Activated CD8-positive, alpha-beta memory T cell treated with anti-CD3 and anti-CD28 coated beads for 36 hours (primary cell): ENCODE results near the gene RGS11. TPM values are rescaled to one million over a fixed set of nuclear protein-coding genes. Genes with fewer than 3 reads are reported as not detected.
"Not testable (repeated sequence)": the region's sequence is repeated elsewhere in the genome, so short reads cannot be mapped to it uniquely, and the experiment has no call there.

Experiments
- CTCF ChIA-PET: fragments of 350-600 bp; sonication (Branson Sonifier 250); formaldehyde crosslinking; loops from one replicate; lab custom pipeline; 2021; ENCODE audit warnings: antibody characterized with exemption; lab: Charles Lee
- POLR2A ChIA-PET: fragments of 350-600 bp; sonication (Branson Sonifier 250); formaldehyde crosslinking; loops from one replicate; lab custom pipeline; 2021; ENCODE audit warnings: antibody characterized with exemption; lab: Charles Lee
- total RNA-seq, 2 experiments: library from RNA; stranded (reverse); gene quantifications; one replicate each; pipeline ENCODE4 v1.2.3, GENCODE V29; 2021

Gene RGS11
- total RNA-seq, 2 experiments from 2014 or later = 0.08 TPM; not detected in 1

- ChIA-PET POLR2A (no interaction called here), CTCF (interaction anchor here (1.4 kb wide), 1 partner anchor 33 kb away, joined by 3 read pairs; the partner anchor contains the start of gene FAM234A)
These were observed 7.3 kb downstream of the RGS11 start for GRCh38 chr16:268141-269053.

GRCh38 chr16:267562-267961, 8.2 kb downstream of the RGS11 start:
- CTCF ChIA-PET, POLR2A ChIA-PET: not testable (repeated sequence)

- POLR2A ChIA-PET = no interaction called here
- CTCF ChIA-PET = no interaction called here
These were observed 9.2 kb downstream of the RGS11 start for GRCh38 chr16:266258-267164.

GRCh38 chr16:265711-266110, 10.0 kb downstream of the RGS11 start:
- POLR2A ChIA-PET = no interaction called here
- CTCF ChIA-PET = no interaction called here

GRCh38 chr16:265002-265529, 10.7 kb downstream of the RGS11 start:
- POLR2A ChIA-PET = no interaction called here
- CTCF ChIA-PET = no interaction called here

GRCh38 chr16:264440-264951, 11.2 kb downstream of the RGS11 start:
- CTCF ChIA-PET = no interaction called here
- POLR2A ChIA-PET = no interaction called here

GRCh38 chr16:263944-264343, 11.8 kb downstream of the RGS11 start:
- ChIA-PET CTCF (no interaction called here), POLR2A (no interaction called here)

GRCh38 chr16:263182-263774, 12.5 kb downstream of the RGS11 start:
- ChIA-PET POLR2A (no interaction called here), CTCF (no interaction called here)

GRCh38 chr16:262121-262745, 13.5 kb downstream of the RGS11 start:
- ChIA-PET POLR2A (no interaction called here), CTCF (no interaction called here)

GRCh38 chr16:261031-261691, 14.6 kb downstream of the RGS11 start:
- ChIA-PET POLR2A (no interaction called here), CTCF (no interaction called here)

- POLR2A ChIA-PET = no interaction called here
These were observed 15.4 kb downstream of the RGS11 start for GRCh38 chr16:260326-260725.

GRCh38 chr16:259814-260253, 15.9 kb downstream of the RGS11 start:
- POLR2A ChIA-PET = no interaction called here
- CTCF ChIA-PET = no interaction called here

More at GRCh38 chr16:260326-260725, 15.4 kb downstream of the RGS11 start:
- CTCF ChIA-PET = no interaction called here

GRCh38 chr16:259226-259625, 16.5 kb downstream of the RGS11 start:
- CTCF ChIA-PET = no interaction called here
- POLR2A ChIA-PET = no interaction called here

- POLR2A ChIA-PET, CTCF ChIA-PET: not testable (repeated sequence)
These were observed 17.7 kb downstream of the RGS11 start for GRCh38 chr16:258091-258490.

- CTCF ChIA-PET = no interaction called here
- POLR2A ChIA-PET = no interaction called here
These were observed 20.6 kb downstream of the RGS11 start for GRCh38 chr16:255183-255582.

- ChIA-PET POLR2A (interaction anchor here (0.7 kb wide), 1 partner anchor 19 kb away, joined by 3 read pairs; the partner anchor contains the start of gene FAM234A), CTCF (interaction anchor here (0.7 to 1.4 kb wide), 2 partner anchors 19 to 27 kb away, joined by 3 to 4 read pairs; partner anchors contain the start of gene FAM234A)
These were observed 21.3 kb downstream of the RGS11 start for GRCh38 chr16:254461-254860.

- ChIA-PET POLR2A (interaction anchor here (0.7 kb wide), 1 partner anchor 19 kb away, joined by 3 read pairs; the partner anchor contains the start of gene FAM234A), CTCF (interaction anchor here (0.7 to 1.4 kb wide), 3 partner anchors 19 to 91 kb away, joined by 3 to 4 read pairs (median 4); partner anchors contain the start of gene FAM234A)
These were observed 21.9 kb downstream of the RGS11 start for GRCh38 chr16:253833-254232.
